ENCODE measurements around the gene STAG1. TPM values are rescaled to one million over a fixed set of nuclear protein-coding genes. Genes with fewer than 3 reads are reported as not detected.

STAG1 gene
- polyA plus RNA-seq, 1 of the 3 experiments (the other 2 are of a cell fraction), result 5.5 TPM

GRCh38 chr3:136787349-136787748 is 35.2 kb upstream of the STAG1 start:
- H3K9ac ChIP-seq, result no peak overlapping the region
- H3K36me3 ChIP-seq (replicated peaks in 1 of 2; ENCODE audit: control insufficient read depth in 1 of 2, insufficient read depth in 2 of 2, low read length in 1 of 2), result no peaks in the 10 kb centered on the region
- DNase-seq, result no peak
- H2AFZ ChIP-seq (ENCODE audit: low read depth), result peak overlapping the region; percentile 62
- no peak overlapping the region for H3K4me2 ChIP-seq
- no peaks in the 10 kb centered on the region for H4K20me1 ChIP-seq (ENCODE audit: insufficient read depth)
- POLR2A ChIA-PET, result no interaction called here
- no peaks in the 10 kb centered on the region for H3K27me3 ChIP-seq (ENCODE audit: insufficient read depth)
- 88% methylated on average over 2 of the region's 2 CpGs for WGBS (ENCODE audit: low lambda C conversion rate)
- no peaks in the 10 kb centered on the region for H3K79me2 ChIP-seq (ENCODE audit: insufficient read depth)
- H3K27ac ChIP-seq (ENCODE audit: low read depth in 2 of 2, low read length in 1 of 2), result peak overlapping the region in 1 of 2 experiments; percentile 25; a peak in 2 of 4 replicates
- H3K4me3 ChIP-seq (ENCODE audit: low read depth in 2 of 2, low read length in 1 of 2), result no peak overlapping the region
- H3K4me1 ChIP-seq (ENCODE audit: control insufficient read depth in 1 of 2, insufficient read depth in 2 of 2, low read depth in 1 of 2, low read length in 1 of 2), result peaks cover 2 to 12% of the 10 kb centered on the region in 2 experiments; a peak in 2 of 4 replicates
- H3F3A ChIP-seq (replicated peaks; ENCODE audit: insufficient read depth), result no peaks in the 10 kb centered on the region
- CTCF ChIA-PET, result interaction anchor here (0.6 to 1.1 kb wide), 2 partner anchors 227 to 1414 kb away, joined by 3 read pairs; no protein-coding TSS in a partner anchor
- no peaks in the 10 kb centered on the region for H3K9me2 ChIP-seq
- no peaks in the 10 kb centered on the region for H3K9me3 ChIP-seq
- TF ChIP-seq TCF12 (IDR thresholded peaks at IDR 0.05) (no peak), TEAD4 (IDR thresholded peaks at IDR 0.05; ENCODE audit: borderline replicate concordance, insufficient read depth) (no peak), SIN3A (IDR thresholded peaks at IDR 0.05; ENCODE audit: borderline replicate concordance, low read depth, low read length) (no peak), NFIC (IDR thresholded peaks at IDR 0.05; ENCODE audit: borderline replicate concordance) (no peak), NRF1 (IDR thresholded peaks at IDR 0.05; ENCODE audit: low read depth, low read length) (no peak), EZH2phosphoT487 (IDR thresholded peaks at IDR 0.05; ENCODE audit: borderline replicate concordance, low read depth) (no peak), RAD21 (IDR thresholded peaks at IDR 0.05; ENCODE audit: low read length) (no peak), MAX (IDR thresholded peaks at IDR 0.05; ENCODE audit: low read depth) (no peak), USF2 (IDR thresholded peaks at IDR 0.05; ENCODE audit: borderline replicate concordance, low read depth, low read length) (no peak), YY1 (IDR thresholded peaks at IDR 0.05; ENCODE audit: low read depth) (no peak), MXI1 (IDR thresholded peaks at IDR 0.05; ENCODE audit: low read depth, low read length) (no peak), RCOR1 (IDR thresholded peaks at IDR 0.05; ENCODE audit: low read length) (no peak), JUND (IDR thresholded peaks at IDR 0.05) (no peak), ELF1 (IDR thresholded peaks at IDR 0.05) (no peak), ZBTB33 (IDR thresholded peaks at IDR 0.05; ENCODE audit: borderline replicate concordance, low read depth) (no peak), POLR2AphosphoS5 (IDR thresholded peaks at IDR 0.05; ENCODE audit: low read depth, low read length) (no peak), TAF1 (IDR thresholded peaks at IDR 0.05; ENCODE audit: borderline replicate concordance, low read depth, low read length) (no peak), USF1 (IDR thresholded peaks at IDR 0.05; ENCODE audit: borderline replicate concordance, low read depth) (no peak)
